Mucosa of gallbladder (tissue), 1 donor: ENCODE measurements around the gene GLB1L3. TPM values are rescaled to one million over a fixed set of nuclear protein-coding genes. Genes with fewer than 3 reads are reported as not detected.
"Not testable (repeated sequence)": the region's sequence is repeated elsewhere in the genome, so short reads cannot be mapped to it uniquely, and the experiment has no call there.

Experiments used
- DNase-seq: peaks from one replicate; pipeline ENCODE4 v3.0.0-alpha.2; 2020; ENCODE audit warnings: low spot score
- total RNA-seq: library from RNA; stranded (reverse); gene quantifications from one replicate; pipeline ENCODE4 v1.2.1, GENCODE V29; 2021
- donor health status: DM: no; HTN: no; CAD: no.

Gene GLB1L3
- total RNA-seq, 1 donor from 2014 or later, result not detected

- DNase-seq, result no peak
Measured at GRCh38 chr11:134313821-134314607, 37.8 kb downstream of the GLB1L3 start.

GRCh38 chr11:134317103-134317502 is 40.9 kb downstream of the GLB1L3 start:
- DNase-seq, result no peak

DNA sequence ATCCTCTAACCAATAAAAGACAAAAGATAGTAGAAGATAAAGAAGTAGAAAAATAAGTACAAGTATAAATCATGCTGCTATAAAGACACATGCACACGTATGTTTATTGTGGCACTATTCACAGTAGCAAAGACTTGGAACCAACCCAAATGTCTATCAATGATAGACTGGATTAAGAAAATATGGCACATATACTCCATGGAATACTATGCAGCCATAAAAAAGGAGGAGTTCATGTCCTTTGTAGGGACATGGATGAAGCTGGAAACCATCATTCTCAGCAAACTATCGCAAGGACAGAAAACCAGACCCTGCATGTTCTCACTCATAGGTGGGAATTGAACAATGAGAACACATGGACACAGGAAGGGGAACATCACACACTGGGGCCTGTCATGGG is 45.2 kb downstream of the GLB1L3 start:
- not testable (repeated sequence) for DNase-seq

DNA sequence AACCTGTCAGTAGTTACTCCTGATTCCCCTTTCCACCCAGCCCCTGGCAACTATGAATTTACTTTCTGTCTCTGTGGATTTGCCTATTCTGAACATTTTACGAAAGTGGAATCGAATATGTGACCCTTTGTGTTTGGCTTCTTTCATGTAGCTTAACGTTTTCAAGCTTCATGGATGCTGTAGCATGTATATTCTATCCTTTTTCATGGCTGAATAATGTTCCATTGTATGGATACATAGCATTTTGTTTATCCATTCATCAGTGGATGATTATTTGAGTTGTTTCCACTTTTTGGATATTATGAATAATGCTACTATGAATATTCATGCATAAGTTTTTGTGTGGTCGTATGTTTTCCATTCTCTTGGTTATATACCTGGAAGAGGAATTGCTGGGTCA is 46.4 kb downstream of the GLB1L3 start:
- DNase-seq, result no peak

DNA sequence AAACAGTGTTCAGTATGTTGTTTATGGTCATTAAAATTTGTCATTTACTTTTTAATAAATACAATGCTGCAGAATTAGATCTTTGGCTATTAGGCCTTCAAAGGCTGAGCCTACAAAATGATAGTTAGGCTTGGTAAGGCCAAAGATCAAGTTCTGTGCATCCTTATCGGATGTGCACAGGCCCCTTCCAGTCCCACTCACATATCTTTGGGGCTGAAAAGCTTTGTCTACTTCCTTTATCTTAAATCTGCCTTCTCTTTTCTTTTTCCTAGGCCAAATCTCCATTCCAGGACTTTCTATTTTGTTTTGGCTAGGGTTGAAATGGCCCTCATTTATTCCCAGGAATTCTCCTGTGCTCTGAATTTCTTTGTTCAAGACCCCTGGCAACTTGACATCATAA is 52.3 kb downstream of the GLB1L3 start:
- DNase-seq, result no peak

- DNase-seq, result peak; percentile 9
Measured at GRCh38 chr11:134330611-134331353, 54.6 kb downstream of the GLB1L3 start.

- DNase-seq, result peak; percentile 76
Measured at GRCh38 chr11:134331354-134332188, 55.4 kb downstream of the GLB1L3 start, which contains the start of gene GLB1L2. GLB1L2 (plus strand) TSS chr11:134331988; CDS start chr11:134332062, 74 bp downstream.

- DNase-seq, result no peak
Measured at GRCh38 chr11:134332189-134332631, 56.0 kb downstream of the GLB1L3 start.

DNA sequence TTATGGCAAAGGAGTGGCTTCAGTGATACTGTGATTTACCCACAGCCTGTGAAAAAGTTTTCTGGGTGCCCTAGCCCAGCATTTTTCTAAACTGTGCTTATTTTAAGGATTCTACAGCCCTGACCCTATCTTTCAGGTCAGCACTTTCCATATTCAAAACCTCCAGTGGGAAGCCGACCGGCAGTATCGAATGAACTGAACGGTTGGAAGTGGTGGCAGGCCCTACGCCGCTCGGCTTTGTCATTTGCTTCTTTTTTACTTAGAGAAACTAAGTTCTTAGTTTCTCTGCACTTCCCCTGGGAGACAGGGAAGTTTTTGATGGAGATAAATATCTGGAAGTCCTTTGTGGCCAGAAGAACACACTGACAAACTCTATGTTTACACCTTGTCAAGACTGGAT is 56.6 kb downstream of the GLB1L3 start:
- DNase-seq, result no peak

- DNase-seq, result no peak
Measured at GRCh38 chr11:134333312-134333711, 57.1 kb downstream of the GLB1L3 start.

DNA sequence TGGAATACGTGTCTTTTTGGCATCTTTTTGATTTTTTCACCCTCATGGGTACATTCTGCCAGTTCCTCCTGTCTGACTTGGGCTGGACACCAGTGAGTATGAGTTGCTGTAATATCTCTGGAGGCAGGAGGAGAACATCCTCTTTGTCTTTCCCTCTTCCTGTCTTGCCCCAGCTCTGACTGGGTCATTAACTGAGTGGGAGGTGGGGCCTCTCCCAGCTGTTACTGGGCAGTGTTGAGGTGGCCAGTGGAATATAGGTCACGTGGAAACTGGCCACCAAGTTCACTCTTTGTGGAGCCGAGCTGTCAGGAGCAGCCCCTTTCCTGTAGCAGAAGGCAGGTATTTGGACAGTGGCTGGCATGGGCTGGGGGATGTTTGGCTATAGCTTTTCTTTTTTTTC is 57.8 kb downstream of the GLB1L3 start:
- DNase-seq, result no peak

DNA sequence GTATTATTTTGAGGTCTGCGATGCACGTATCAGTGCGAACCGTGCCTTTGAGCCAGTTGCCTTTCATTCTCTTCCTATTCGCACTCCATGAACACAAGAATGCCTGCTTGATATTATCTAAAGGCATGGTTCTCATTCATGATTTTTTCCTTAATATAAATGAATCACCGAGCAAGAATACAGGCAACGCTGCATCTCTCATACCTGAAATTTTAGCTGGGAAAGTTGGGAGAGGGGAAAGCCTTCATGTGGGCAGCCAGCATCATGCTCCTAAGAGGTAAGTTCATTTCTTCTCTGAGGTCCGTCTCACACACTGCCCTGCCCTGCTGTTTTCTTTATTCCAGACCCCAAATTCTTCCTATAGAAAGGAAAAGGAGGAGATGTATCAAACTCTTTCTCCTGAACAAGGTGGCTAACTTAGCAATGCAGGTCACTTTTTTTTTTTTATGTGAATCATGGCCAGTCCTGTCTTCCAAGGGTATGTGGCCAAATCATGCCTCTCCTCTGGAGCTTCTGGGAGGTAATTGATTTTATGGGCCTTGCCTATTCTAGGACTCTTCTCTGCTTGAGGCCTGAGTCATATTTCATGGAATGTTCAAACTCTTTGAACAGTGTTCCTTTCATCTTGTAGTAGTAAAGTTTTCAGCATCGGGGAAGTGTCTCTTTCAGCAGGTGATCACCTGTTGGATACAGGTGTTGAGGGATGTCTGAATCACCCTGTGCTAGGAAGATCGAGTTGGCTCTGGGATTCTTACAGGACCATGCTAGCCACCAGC is 58.8 kb downstream of the GLB1L3 start:
- DNase-seq, result peak; percentile 5

DNA sequence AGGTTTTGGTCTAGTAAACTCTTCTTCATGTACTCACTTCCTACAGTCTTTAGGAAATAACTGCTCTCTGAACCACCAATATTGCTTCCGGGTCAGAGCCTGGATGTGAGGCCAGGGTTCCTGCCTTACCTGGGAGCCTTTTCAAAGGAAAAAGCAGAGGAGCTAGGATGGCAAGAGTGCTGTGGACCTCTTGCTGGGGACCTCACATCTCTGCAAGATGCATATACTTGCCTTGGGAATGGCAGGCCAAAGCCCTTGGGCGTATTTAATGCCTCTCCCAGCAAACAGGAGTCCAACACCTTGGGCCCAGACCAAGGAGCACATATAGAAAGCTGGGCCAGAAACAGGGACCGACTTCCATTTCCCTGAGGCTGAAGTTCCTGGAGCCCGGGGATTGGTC is 60.9 kb downstream of the GLB1L3 start:
- DNase-seq, result peak; percentile 6

DNA sequence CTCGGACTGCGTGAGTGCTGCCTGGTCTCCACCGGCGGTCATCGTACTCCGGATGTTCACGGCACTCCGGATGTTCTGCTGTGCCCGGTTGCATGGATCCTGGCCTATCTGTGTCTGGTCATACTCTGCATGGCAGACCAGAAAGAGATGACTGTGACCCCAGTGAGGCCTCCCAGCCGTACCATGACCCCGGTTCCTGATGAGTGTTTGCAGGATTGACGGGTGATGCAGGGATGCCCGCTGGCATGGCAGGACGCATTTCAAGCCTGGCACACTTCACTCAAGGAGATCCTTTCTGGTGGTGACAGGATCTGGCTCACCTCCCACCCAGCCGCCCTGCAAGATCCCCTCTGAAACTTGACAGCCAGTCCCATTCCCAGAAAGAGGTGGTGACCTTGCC is 61.9 kb downstream of the GLB1L3 start:
- DNase-seq, result no peak

- DNase-seq, result no peak
Measured at GRCh38 chr11:134338654-134339053, 62.5 kb downstream of the GLB1L3 start.

GRCh38 chr11:134339756-134340155 is 63.6 kb downstream of the GLB1L3 start:
- no peak for DNase-seq

DNA sequence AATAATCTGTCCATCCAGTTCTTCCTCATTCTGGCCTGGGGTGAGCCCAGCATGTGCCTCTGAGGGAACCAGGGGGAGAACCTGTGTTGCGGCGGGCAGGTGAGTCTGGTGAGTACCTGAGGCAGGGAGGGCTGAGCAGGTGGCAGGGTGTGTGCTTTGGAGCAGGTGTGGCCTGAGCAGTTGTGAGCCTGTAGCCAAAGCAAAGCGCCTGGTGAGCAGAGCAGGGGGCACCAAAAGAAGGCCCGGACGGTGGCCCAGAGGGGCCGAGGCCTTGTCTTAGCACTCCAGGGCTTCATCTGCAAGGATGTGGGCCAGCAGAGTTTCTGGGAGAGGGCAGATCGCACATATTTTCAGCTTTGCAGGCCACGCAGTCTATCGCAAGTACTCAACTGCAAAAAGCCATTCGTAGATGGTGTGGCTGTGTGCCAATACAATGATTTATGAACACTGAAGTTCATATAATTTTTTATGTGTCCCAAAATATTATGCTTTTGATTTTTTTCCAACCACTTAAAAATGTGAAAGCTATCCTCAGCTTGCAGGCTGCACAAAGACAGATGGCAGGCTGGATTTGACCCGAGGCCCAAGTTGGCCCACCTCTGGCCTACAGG is 64.3 kb downstream of the GLB1L3 start:
- peak; percentile 5 for DNase-seq

DNA sequence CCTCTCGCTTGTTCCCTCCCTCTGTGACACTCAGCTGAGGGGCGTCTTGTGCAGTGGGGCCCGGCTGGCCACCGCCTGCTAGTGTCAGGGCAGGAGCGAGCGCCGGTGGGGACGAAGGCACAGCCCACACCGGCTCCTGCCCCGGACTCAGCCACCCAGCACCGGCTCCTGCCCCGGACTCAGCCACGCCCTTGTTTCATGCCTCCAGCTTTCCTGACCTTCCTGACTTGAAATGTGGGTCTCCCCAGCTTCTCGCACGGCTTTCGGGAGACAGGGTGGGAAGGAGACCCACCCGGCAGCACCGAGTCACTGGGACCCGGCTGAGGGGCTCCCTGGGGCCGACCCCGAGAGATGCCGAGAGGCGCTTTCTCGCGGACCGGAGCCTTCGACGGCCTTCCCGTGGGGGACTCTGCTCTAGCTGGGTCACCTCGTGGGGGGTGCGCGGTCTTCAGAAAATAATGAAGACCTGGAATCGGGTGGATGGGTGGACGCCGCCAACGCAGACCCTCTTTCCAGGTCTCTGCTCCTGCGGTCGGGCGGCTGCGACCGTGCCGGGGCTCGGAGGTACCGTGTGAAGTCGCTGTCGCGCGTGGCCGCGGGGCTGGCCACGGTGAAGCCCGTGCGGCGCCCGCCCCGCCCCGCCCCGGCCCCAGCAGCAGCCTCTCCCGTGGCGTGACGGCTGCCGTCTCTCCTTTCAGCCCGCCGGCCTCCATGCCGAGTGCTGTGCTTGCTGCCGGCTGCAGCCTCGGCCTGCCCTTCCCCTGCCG is 65.8 kb downstream of the GLB1L3 start:
- peak; percentile 9 for DNase-seq

GRCh38 chr11:134342572-134343340 is 66.6 kb downstream of the GLB1L3 start:
- peak; percentile 8 for DNase-seq
